Panc1 (cell line): ENCODE results near the gene SNTA1. TPM values are rescaled to one million over a fixed set of nuclear protein-coding genes. Genes with fewer than 3 reads are reported as not detected.

Source experiments
- ATAC-seq: fragments of 200-7000 bp; cut with Tn5 transposase; 2 replicates; pipeline ENCODE4 v1.9.1; 2020; ENCODE audit warnings: mild to moderate bottlenecking, moderate library complexity
- BruUV-seq: library from RNA; stranded (reverse); fragments of 400-500 nt; replicated peaks from 2 replicates; lab custom pipeline; 2021; lab: Mats Ljungman, UMichigan
- CTCF ChIA-PET: fragments of 300-600 bp; sonication (Branson Sonifier 250); formaldehyde crosslinking; loops from one replicate; lab custom pipeline; 2022; ENCODE audit warnings: antibody characterized with exemption; lab: Charles Lee
- POLR2A ChIA-PET: fragments of 300-600 bp; sonication (Branson Sonifier 250); formaldehyde crosslinking; loops from one replicate; lab custom pipeline; 2022; ENCODE audit warnings: antibody characterized with exemption; lab: Charles Lee
- DNase-seq: peaks from one replicate; pipeline ENCODE4 v3.0.0-alpha.2; 2010; ENCODE audit warnings: low read depth, low spot score
- H3K27ac ChIP-seq: 2 replicates; pipeline ENCODE4 v1.5.1; 2011; ENCODE audit warnings: mild to moderate bottlenecking, low read length, inconsistent platforms
- H3K27me3 ChIP-seq: fragments of 200-500 bp; sonication (Bioruptor generic); 2 replicates; pipeline ENCODE4 v1.6.0; 2014; ENCODE audit warnings: low read length, inconsistent platforms; ENCODE audit not compliant: control insufficient read depth, insufficient read depth
- H3K36me3 ChIP-seq: fragments of 200-500 bp; sonication (Bioruptor generic); 2 replicates; pipeline ENCODE4 v1.5.1; 2014; ENCODE audit warnings: inconsistent platforms, mild to moderate bottlenecking, low read length, moderate library complexity; ENCODE audit not compliant: control insufficient read depth, insufficient read depth
- H3K4me1 ChIP-seq: 2 replicates; pipeline ENCODE4 v1.5.1; 2011; ENCODE audit warnings: inconsistent platforms, mild to moderate bottlenecking, low read length, moderate library complexity; ENCODE audit not compliant: control insufficient read depth, insufficient read depth
- H3K4me3 ChIP-seq, 2 experiments: 2 replicates each; pipeline ENCODE4 v1.5.1; 2011 to 2012; ENCODE audit warnings: low read depth in 2 of 2, low read length in 2 of 2, mild to moderate bottlenecking in 2 of 2, inconsistent platforms in 1 of 2, moderate library complexity in 1 of 2
- H3K9me3 ChIP-seq: fragments of 200-500 bp; sonication (Bioruptor generic); 2 replicates; pipeline ENCODE4 v1.5.1; 2014; ENCODE audit warnings: low read depth, mild to moderate bottlenecking, inconsistent platforms, low read length, moderate library complexity; ENCODE audit not compliant: control insufficient read depth, insufficient read depth
- POLR2AphosphoS5 ChIP-seq: IDR thresholded peaks from 2 replicates; pipeline ENCODE4 v1.6.1; 2012; ENCODE audit warnings: mild to moderate bottlenecking, low read depth, low read length, moderate library complexity
- SIN3A ChIP-seq: IDR thresholded peaks from 2 replicates; pipeline ENCODE4 v1.6.1; 2012; ENCODE audit warnings: low read depth, mild to moderate bottlenecking, low read length, moderate library complexity, borderline replicate concordance; ENCODE audit not compliant: insufficient read depth
- TCF7L2 ChIP-seq: IDR thresholded peaks from 2 replicates; pipeline ENCODE4 v1.6.1; 2011; ENCODE audit warnings: mild to moderate bottlenecking, low read depth, low read length, inconsistent platforms
- in situ Hi-C: cut with HindIII; loops from 2 replicates; pipeline ENCODE4 v1.10.0; 2016; ENCODE audit warnings: low sequenced_read_pairs, low pct_unique_long_range_greater_than_20kb
- intact Hi-C: fragments of 100-400 bp; cut with micrococcal nuclease; formaldehyde crosslinking; loops from one replicate; pipeline ENCODE4 v1.10.0; 2022; ENCODE audit not compliant: unreplicated experiment
- total RNA-seq: library from RNA; stranded (reverse); gene quantifications from one replicate; pipeline ENCODE4 v1.2.1, GENCODE V29; 2021; ENCODE audit not compliant: unreplicated experiment
- TF ChIP-seq, protein P1 (sequence below), 2 experiments: IDR thresholded peaks; 2 replicates each; pipeline ENCODE4 v1.6.1; 2011 to 2012; ENCODE audit warnings: low read depth in 2 of 2, control low read depth in 1 of 2, low read length in 1 of 2, mild to moderate bottlenecking in 1 of 2, moderate library complexity in 1 of 2; ENCODE audit not compliant: insufficient read depth in 1 of 2
- TF ChIP-seq, protein P2 (sequence below): fragments of 450-650 bp; IDR thresholded peaks from 2 replicates; pipeline ENCODE4 v1.5.1; 2017; ENCODE audit warnings: mild to moderate bottlenecking

Gene SNTA1
- total RNA-seq, 1 experiment from 2014 or later = 12.0 TPM

DNA sequence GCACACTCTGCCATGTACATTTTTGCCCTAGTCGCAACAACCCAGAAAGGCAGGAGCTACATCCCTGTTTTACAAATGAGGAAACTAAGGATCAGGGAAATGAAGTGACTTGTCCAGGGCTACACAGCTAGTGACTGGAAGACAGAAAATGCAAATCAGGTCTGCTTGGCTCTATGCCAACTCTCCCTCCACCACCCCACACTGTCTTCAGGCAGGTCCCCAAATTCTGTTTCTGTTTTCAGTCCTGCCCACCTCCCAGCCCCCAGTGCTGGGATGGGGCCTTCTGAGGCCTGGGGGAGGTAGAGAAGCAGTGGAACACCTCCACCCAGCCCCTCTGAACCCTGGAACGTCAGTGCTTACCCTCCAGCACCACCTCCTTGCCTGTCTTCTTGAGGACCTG lies 5.1 kb downstream of the SNTA1 start:
- ChIA-PET CTCF (no interaction called here), POLR2A (no interaction called here)
- no TSS peak for BruUV-seq
- Histone ChIP-seq H3K4me1 (no peaks in the 10 kb centered on the region), H3K27ac (no peak overlapping the region), H3K9me3 (no peaks in the 10 kb centered on the region), H3K4me3 (no peak overlapping the region), H3K36me3 (no peaks in the 10 kb centered on the region), H3K27me3 (no peaks in the 10 kb centered on the region)
- ATAC-seq (no peak), DNase-seq (no peak)
- TF ChIP-seq SIN3A = no peak
- TF ChIP-seq TCF7L2 = no peak
- TF ChIP-seq POLR2AphosphoS5 = no peak
- TF ChIP-seq, protein P1, sequence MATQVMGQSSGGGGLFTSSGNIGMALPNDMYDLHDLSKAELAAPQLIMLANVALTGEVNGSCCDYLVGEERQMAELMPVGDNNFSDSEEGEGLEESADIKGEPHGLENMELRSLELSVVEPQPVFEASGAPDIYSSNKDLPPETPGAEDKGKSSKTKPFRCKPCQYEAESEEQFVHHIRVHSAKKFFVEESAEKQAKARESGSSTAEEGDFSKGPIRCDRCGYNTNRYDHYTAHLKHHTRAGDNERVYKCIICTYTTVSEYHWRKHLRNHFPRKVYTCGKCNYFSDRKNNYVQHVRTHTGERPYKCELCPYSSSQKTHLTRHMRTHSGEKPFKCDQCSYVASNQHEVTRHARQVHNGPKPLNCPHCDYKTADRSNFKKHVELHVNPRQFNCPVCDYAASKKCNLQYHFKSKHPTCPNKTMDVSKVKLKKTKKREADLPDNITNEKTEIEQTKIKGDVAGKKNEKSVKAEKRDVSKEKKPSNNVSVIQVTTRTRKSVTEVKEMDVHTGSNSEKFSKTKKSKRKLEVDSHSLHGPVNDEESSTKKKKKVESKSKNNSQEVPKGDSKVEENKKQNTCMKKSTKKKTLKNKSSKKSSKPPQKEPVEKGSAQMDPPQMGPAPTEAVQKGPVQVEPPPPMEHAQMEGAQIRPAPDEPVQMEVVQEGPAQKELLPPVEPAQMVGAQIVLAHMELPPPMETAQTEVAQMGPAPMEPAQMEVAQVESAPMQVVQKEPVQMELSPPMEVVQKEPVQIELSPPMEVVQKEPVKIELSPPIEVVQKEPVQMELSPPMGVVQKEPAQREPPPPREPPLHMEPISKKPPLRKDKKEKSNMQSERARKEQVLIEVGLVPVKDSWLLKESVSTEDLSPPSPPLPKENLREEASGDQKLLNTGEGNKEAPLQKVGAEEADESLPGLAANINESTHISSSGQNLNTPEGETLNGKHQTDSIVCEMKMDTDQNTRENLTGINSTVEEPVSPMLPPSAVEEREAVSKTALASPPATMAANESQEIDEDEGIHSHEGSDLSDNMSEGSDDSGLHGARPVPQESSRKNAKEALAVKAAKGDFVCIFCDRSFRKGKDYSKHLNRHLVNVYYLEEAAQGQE (IDR thresholded peaks at IDR 0.05; ENCODE audit: insufficient read depth in 1 of 2, low read depth in 2 of 2, low read length in 1 of 2) = no peak
- in situ Hi-C loops (no loop called here), intact Hi-C loops (no loop called here)

DNA sequence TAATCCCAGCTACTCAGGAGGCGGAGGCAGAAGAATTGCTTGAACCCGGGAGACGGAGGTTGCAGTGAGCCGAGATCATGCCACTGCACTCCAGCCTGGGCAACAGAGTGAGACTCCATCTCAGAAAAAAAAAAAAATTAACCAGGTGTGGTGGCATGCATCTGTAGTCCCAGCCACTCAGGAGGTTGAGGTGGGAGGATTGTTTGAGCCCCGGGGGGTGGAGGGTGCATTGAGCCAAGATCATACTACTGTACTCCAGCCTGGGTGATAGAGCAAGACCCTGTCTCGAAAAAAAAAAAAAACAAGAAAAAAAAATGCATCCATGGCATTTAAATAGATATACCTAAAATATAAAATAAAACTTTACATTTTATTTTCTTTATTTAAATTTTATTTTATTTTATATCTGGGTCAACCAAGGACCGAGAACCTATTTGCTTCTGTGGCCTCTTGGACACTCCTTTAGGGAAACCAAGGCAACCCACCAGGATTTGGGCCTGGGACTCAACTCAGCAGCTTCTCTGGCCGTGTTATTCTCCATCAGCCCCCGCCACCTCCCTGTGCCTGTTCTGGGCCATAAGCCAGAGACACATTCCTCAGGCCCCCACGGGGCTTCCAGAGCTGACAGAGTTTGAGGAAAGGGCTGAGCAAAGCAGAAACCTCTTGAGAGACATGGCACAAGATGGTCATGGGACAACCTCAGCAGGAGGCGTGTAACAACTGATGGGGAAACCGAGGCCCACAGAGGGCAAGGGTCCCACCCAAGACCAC lies 6.2 kb downstream of the SNTA1 start:
- H3K4me3 ChIP-seq = no peak overlapping the region
- intact Hi-C loops (no loop called here), in situ Hi-C loops (no loop called here)
- TF ChIP-seq TCF7L2 (no peak), POLR2AphosphoS5 (no peak), SIN3A (no peak)
- TF ChIP-seq, protein P2, sequence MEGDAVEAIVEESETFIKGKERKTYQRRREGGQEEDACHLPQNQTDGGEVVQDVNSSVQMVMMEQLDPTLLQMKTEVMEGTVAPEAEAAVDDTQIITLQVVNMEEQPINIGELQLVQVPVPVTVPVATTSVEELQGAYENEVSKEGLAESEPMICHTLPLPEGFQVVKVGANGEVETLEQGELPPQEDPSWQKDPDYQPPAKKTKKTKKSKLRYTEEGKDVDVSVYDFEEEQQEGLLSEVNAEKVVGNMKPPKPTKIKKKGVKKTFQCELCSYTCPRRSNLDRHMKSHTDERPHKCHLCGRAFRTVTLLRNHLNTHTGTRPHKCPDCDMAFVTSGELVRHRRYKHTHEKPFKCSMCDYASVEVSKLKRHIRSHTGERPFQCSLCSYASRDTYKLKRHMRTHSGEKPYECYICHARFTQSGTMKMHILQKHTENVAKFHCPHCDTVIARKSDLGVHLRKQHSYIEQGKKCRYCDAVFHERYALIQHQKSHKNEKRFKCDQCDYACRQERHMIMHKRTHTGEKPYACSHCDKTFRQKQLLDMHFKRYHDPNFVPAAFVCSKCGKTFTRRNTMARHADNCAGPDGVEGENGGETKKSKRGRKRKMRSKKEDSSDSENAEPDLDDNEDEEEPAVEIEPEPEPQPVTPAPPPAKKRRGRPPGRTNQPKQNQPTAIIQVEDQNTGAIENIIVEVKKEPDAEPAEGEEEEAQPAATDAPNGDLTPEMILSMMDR = no peak
- TF ChIP-seq, protein P1 (IDR thresholded peaks at IDR 0.05; ENCODE audit: insufficient read depth in 1 of 2, low read depth in 2 of 2, low read length in 1 of 2) = no peak
- H3K4me1 ChIP-seq = no peaks in the 10 kb centered on the region
- H3K27ac ChIP-seq = no peak overlapping the region
- H3K36me3 ChIP-seq = no peaks in the 10 kb centered on the region
- ChIA-PET CTCF (no interaction called here), POLR2A (no interaction called here)
- BruUV-seq = no TSS peak
- H3K9me3 ChIP-seq = no peaks in the 10 kb centered on the region
- ATAC-seq (no peak), DNase-seq (no peak)
- H3K27me3 ChIP-seq = no peaks in the 10 kb centered on the region
